Choroid plexus epithelial cell (primary cell): ENCODE results near the gene LRRC3B.

Experiments used
- DNase-seq: peaks from one replicate; pipeline ENCODE4 v3.0.0-alpha.2; 2010; ENCODE audit warnings: low read depth
- H3K4me3 ChIP-seq: 2 replicates; pipeline ENCODE4 v1.5.1; 2011; ENCODE audit warnings: low read depth, mild to moderate bottlenecking, control low read depth, low read length, moderate library complexity
- CTCF ChIP-seq: conservative IDR thresholded peaks from 2 replicates; pipeline ENCODE4 v1.5.1; 2011; ENCODE audit warnings: low read depth, mild to moderate bottlenecking, control low read depth, inconsistent platforms, low read length, moderate library complexity

LRRC3B gene

GRCh38 chr3:26718315-26718714, 95.7 kb downstream of the LRRC3B start:
- H3K4me3 ChIP-seq = no peak overlapping the region
- no peak for DNase-seq
- TF ChIP-seq CTCF = no peak

GRCh38 chr3:26719134-26719533, 96.6 kb downstream of the LRRC3B start:
- no peak overlapping the region for H3K4me3 ChIP-seq
- DNase-seq = no peak
- no peak for TF ChIP-seq CTCF

- no peak for TF ChIP-seq CTCF
- DNase-seq = no peak
- no peak overlapping the region for H3K4me3 ChIP-seq
Measured at GRCh38 chr3:26721047-26721446, 98.5 kb downstream of the LRRC3B start.

- H3K4me3 ChIP-seq = no peak overlapping the region
- DNase-seq = no peak
- no peak for TF ChIP-seq CTCF
Measured at GRCh38 chr3:26731843-26732242, 109.3 kb downstream of the LRRC3B start.

GRCh38 chr3:26750263-26750662, 127.7 kb downstream of the LRRC3B start:
- no peak overlapping the region for H3K4me3 ChIP-seq
- TF ChIP-seq CTCF = no peak
- DNase-seq = no peak

GRCh38 chr3:26752466-26752865, 129.9 kb downstream of the LRRC3B start:
- DNase-seq = no peak
- H3K4me3 ChIP-seq = no peak overlapping the region
- TF ChIP-seq CTCF = no peak

- no peak for DNase-seq
- no peak for TF ChIP-seq CTCF
- no peak overlapping the region for H3K4me3 ChIP-seq
Measured at GRCh38 chr3:26753095-26753494, 130.5 kb downstream of the LRRC3B start.
